ENCODE measurements around the gene ZNF521.

Gene ZNF521

GRCh38 chr18:25164211-25164847, 187.6 kb downstream of the ZNF521 start:
- no peak for DNase-seq

- DNase-seq, result no peak
Measured at GRCh38 chr18:25153426-25153825, 198.5 kb downstream of the ZNF521 start.

DNA sequence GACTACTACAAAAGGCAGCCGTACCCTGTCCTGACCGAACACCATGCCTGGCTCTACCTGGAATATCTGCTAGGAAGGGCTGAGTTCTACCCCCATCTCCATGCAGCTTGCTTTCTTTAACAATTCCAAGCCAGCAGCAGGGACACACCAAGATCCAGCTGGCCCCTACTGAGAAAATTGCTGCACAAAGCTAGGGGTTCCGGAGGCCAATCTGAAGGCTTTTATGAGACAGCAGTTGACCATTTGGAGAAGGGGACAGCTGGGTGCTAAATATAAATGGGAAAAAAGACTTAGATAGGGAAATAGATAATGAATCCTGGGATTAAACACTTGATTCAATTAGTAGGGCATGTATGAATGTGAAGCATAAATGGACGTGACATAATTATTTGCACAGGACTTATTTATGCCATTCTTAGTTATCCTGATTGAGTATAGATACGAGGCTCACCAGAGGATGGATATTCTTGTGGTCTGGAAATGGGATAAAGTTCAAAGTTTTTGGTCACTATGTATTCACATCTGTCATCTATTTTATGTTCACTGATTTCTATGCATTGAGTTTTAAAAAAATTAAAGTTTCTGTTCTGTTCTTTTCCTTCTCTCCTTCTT, 204.0 kb downstream of the ZNF521 start:
- no peak for DNase-seq

- DNase-seq, result no peak
Measured at GRCh38 chr18:25146512-25146910, 205.5 kb downstream of the ZNF521 start.

GRCh38 chr18:25145731-25146511, 206.0 kb downstream of the ZNF521 start:
- no peak for DNase-seq

DNA sequence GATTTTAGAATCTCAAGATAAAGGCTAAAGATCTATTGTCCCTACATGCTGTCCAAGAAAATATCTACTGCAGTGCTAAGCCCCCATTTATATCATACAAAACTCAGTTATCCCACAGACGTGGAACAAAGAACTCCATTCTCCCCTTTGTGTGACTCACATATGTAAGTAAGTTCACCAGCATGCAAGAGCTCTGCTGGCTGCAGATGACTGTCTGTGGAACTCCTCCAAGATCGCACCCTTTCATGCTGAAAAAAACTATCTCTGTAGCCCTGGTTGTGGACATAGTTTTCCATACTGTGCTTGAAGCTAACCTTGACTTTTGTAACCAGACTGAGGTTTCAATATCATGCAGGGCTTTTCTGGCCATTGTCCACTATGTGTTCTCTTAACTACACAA, 207.1 kb downstream of the ZNF521 start:
- no peak for DNase-seq

GRCh38 chr18:25141886-25142285, 210.1 kb downstream of the ZNF521 start:
- DNase-seq, result no peak

DNA sequence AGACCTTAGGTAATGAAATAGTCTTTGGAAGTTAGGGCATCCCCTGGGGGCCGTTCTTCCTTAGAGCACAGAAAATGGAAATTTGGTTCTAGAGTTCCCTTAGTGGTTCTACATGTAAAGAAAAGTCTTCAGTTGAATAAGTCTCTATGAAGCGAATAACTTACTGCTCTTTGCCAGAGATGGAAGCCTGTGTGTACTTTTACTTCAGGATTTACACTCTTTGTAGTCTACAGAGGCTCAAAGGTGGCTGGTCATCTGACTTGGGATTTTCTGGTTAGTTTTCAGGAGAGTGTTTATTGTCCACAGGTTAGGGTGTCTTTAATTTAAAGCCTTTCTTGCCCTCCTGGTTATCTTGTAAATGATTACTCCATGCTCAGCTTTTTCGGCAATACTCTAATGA, 210.6 kb downstream of the ZNF521 start:
- no peak for DNase-seq

DNA sequence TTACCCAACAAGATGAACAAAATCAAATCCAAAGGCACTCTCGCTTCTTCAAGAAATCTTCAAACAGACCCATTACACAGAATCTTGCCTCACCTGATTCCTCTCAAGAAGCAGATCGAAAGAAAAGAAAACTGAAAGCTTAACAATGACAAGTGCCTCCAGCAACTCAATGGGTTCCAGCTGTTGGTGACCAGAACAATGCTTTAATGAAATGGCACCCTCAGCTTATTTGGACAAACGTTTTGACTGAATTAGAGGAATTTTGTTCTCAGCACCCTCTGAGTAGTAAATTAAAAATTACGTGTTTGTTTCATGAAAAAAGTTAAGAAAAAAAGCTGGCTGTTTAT, 211.0 kb downstream of the ZNF521 start:
- DNase-seq, result no peak

DNA sequence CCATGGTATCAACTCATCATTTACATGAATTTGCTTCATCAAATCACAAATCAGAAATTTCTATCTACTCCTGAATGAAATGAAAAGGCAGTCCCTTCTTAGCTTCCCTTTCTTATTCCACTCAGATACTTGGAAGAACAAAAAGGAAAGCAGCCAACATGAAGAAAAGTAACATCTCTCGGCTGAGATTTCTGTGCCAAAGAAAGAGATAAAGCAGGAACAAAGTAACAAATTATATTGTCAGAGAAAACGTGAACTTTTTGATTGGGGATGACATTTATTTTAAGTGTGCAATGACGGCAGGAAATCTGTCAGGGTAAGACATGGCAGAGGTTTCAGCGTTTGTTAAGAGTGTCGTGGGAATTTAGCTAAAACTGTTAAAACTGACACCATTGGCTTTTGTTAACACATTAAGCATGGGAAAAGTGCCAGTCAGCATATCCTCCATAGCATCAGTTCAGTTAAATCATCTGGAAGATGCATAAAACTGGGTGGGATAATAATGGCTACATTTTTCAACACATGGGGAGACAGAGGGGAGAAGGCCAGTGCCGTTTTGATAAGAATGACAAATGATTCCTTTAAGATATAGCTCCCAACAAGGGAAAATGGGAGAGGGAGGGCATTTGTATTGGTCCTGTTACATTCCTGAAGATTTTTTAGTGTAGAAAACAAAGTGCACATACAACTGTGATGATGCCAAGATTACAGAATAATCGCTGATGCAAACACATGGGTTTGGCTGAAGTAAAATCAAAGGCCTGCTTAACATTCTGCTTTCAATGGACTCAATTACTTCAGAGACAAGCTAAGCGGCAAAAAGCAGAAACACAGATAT, 211.6 kb downstream of the ZNF521 start:
- no peak for DNase-seq

DNA sequence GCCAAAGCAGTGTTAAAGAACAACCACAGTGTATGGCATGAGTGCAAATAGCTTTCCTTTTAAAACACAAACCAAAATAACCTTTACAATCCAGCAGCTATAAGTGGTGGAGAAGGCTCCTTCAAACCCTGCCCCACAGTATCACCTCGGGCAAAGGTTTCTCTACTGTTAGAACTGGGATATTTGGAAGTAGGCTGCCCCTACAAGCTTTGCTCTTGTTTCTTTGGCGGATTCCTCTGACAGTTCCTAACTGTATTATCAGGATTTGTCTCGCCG, 214.8 kb downstream of the ZNF521 start:
- no peak for DNase-seq

DNA sequence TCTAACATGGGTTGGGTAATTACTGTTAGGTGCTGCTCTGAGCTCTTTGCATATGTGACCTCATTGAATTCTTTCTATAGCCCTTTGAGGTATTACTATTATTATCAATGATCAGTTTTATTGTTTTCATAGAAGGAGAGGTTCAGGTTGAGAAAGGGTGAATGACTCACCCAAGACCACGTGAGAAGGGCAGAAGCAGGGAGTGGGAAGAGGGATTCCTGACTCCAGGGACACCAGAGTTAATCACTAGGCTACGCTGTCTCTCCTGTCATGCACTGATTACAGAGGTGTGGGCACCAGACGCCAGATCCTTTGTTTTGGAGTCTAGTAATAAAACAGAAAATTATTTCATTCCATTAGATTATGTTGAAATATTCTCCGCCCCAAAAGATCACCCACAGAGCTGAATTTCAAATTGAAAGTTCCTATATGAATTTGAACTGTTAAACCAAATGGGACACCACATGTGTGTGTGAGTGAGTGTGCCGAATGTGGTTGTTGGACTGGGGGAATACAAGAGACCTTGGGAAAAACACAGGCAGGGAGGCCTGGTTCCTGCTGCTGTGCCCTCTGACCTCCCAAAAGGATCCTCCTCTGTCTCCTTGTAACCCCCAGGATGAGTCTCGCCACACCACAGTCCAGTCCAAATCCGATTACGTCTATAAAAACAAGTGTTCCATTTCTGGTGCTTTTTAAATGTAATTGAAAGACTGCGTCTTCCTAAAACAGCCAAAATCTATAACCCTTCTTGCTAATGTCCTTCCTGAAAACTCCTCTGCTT, 215.4 kb downstream of the ZNF521 start:
- no peak for DNase-seq

- no peak for DNase-seq
Measured at GRCh38 chr18:25134861-25135260, 217.1 kb downstream of the ZNF521 start.

DNA sequence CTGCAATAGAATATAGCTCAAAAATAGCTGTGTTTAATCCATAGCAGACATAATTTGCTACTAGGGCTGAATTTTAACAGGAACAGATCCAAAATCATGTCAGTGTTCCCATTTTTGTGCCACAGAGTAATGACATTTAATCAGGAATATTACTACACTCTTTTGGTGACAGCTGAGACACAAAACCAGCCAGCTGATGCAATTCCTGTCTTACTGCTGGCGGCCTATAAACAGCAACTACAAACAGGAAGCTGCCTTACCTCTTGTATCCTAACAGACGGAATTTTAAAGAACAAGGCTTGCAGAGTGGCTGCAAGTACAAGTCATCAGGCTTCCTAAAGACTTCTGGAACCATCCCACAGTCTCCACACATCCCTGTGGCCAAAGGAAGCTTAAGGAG, 218.1 kb downstream of the ZNF521 start:
- DNase-seq, result no peak

DNA sequence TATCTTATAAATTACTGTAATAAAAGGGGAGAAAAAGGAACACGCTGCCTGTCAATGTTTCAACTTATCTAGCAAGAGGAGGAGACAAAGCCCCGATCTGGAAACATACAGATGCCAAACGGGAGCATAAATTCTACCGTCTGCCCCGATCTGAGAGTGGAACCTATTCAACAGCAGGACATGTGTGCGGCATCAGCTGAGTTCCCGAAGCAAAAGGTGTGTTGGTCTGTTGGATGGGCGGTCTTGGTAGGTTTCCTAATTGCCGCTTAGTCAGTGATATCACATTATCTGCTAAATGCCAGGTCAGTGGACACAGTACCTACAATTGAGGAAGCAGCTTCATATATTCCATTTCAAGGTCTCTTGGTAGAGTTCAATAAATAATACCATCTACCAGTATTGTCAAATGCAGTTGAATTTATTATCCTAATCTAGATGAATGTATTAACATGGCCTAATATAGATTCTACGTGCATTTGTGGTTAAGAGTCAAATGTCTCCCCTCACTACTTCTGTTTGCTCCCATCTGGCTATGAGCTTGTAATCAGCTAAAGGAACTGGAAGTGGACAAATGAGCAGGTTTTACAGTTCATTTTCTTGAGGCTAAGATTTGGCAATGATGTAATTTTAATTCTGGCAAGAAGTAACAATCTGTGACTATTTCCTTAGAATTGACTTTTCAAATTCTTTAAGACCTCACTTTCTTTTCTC, 219.0 kb downstream of the ZNF521 start:
- no peak for DNase-seq

GRCh38 chr18:25126751-25127150, 225.2 kb downstream of the ZNF521 start:
- no peak for DNase-seq

DNA sequence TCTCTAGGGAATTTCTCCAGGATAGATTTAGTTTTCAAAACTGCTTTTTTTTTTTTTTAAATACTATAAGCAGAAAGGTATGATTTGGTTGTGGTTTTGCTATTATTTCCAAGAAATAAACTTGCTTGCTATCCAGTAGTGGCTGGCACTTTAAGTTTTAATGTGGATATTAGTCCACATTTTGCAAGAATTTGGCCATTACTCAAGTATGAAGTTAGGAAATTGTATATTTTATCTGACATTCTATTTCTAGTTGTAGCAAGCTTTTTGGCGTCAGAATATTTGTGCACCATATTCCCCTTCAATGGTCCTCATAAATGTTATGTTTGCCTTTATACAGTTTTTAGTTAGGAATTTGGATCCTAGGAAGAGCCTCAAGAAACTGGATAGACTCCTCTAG, 226.3 kb downstream of the ZNF521 start:
- no peak for DNase-seq

DNA sequence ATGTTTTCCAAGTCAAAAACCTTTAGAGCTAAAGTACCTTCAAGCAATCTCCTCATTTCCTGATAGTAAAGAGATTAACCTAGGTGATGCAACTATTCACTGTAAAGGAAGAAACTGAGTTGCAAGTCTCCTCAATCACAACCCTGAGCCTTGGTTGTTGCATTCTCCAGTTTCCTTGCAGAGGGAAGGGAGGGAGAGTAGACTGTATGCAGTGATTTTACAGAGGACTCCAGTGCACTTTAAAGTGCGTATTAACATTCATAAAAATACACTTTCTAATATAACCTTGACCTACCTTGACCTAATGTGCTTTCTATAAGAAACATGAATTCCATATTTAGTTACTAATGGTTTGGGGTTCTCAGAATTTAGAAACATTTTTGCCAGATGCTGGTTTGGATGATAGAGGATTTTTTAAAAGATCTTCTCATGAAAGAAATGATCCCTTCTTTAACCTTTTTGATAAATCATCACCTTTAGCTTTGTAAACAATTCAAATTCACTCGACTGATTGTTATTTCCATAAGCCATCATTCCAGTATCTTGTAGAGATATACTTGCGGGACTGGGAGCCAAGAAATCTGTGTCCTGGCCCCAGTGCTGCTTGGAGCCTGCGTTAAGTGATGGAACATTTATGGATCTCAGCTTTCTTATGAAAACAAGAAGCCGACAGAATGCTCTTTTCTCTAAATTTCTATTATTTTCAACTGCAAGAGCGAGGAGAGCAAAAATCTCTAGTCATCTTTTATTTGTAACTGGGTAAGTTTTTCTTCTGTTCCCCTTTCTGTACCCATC, 228.3 kb downstream of the ZNF521 start:
- no peak for DNase-seq

GRCh38 chr18:25121442-25121841, 230.5 kb downstream of the ZNF521 start:
- no peak for DNase-seq

DNA sequence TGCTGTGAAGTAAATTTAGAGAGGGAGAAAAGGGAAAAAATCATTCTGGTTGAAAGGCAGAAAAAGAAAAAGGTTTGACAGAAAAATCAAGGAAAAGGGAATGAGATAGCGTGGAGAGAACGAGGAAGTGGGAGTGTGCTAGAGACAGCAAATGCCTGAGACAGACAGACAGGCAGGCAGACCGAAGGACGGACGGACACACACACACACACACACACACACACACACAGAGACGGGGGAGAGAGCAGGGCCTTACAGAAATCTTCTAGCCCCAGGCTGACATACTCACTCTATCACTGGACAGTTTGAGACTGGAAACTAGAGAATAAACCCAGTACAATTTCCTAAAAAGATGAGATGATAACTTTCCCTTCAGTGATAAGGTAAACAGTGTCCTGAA, 238.4 kb downstream of the ZNF521 start:
- DNase-seq, result no peak

DNA sequence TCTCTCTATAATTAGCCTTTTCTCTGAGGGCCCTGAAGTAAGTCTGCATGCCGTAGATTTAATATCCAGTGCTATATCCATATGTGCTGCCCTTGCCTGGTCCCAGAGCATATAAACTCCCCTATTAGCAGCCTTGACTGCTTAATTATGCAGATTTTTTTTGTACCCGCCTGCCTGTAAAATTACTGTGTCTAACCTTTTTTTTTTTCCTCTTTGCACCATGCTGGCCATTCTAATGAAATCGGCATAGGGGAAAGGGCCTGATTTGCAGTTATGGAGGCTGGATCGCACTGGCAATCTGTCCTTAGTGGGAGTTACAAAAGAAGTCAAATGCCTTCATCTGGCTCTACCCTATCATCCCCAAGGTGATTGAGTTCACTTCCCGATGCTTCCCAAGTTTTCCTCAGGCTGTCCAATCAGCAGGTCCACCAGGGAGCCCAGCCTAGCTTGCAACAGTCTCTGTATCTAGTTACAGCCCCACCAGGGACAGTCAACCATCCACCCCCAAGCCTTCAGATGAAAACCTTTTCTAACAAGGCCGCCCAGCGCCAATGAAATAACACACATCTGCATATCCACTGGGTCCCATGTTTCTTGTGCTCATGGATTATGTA, 239.0 kb downstream of the ZNF521 start:
- no peak for DNase-seq
